Cardiac atrium fibroblast (primary cell): ENCODE measurements around the gene ROR1. TPM values are rescaled to one million over a fixed set of nuclear protein-coding genes. Genes with fewer than 3 reads are reported as not detected.

Source experiments
- total RNA-seq: library from RNA; depleted of rRNA; stranded (reverse); fragments of >200 nt; gene quantifications from 2 replicates; pipeline ENCODE4 v1.2.3, GENCODE V29; 2015

ROR1 gene
- 35.4 and 36.0 TPM in 2 replicates for total RNA-seq

DNA sequence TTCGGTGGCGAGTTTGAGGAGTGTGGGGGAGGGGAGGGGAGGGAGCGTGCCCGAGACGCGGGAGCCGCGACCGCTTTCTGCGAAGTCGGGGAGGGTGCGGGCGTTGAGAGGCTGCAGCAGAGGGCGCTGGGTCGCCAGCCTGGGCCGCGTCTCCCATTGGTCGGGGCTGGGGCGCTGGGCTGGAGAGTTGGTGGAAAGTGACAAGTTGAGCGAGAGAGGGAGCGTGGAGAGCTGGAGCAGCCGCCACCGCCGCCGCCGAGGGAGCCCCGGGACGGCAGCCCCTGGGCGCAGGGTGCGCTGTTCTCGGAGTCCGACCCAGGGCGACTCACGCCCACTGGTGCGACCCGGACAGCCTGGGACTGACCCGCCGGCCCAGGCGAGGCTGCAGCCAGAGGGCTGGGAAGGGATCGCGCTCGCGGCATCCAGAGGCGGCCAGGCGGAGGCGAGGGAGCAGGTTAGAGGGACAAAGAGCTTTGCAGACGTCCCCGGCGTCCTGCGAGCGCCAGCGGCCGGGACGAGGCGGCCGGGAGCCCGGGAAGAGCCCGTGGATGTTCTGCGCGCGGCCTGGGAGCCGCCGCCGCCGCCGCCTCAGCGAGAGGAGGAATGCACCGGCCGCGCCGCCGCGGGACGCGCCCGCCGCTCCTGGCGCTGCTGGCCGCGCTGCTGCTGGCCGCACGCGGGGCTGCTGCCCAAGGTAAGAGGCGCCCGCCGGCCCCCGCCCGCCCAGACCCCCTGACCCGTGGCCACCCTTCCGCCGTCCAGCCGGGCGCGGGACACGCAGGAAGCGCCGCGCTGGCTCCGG, at the start of gene ROR1:
Gene ROR1, plus strand, starts transcription at position 203 of the 802 bp plus-strand sequence.

DNA sequence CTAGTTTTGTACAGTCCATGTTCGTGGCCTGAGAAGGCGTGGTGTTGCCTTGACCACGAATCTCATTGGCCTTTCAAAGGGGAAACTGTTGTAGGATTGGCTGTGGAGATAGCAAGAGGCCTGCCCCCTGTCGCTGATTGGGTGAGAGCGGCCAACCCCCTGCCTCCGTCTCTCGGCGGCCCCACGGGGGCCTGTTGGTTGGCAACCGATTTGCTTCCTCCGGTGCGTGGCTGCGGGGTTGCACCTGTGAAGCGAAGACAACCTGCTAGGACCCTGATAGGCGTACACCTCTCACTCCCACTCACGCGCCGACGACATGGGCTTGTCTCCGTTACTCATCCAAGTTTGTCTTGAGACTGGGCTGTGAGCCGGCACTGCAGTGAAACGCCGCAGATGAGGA, 429.6 kb downstream of the ROR1 start, which contains the start of gene UBE2U:
Gene UBE2U, plus strand, starts transcription at position 204 of the 400 bp plus-strand sequence. CDS start 428 bp downstream, outside the sequence.

Other genes starting within 250 kb of the ROR1 start
- 119 and 133 TPM in 2 replicates for gene PGM1, start 180.6 kb upstream of the ROR1 start, total RNA-seq